Measurements from ENCODE around the gene CRTC2. TPM values are rescaled to one million over a fixed set of nuclear protein-coding genes. Genes with fewer than 3 reads are reported as not detected.

CRTC2 gene
- total RNA-seq, 1 experiment from 2014 or later, result 11.2 TPM

Other genes with a start within 250 kb of the CRTC2 start
- 18.4 and 20.4 TPM in 2 replicates for gene INTS3, start 230.6 kb downstream of the CRTC2 start, total RNA-seq (2014; rRNA removed; shearing (Covaris generic))
- 7.4 and 7.5 TPM in 2 replicates for gene SLC27A3, start 183.2 kb downstream of the CRTC2 start, total RNA-seq (2014; rRNA removed; shearing (Covaris generic))
- 5.1 and 7.3 TPM in 2 replicates for gene GATAD2B, start 35.6 kb downstream of the CRTC2 start, total RNA-seq (2014; rRNA removed; shearing (Covaris generic))
- gene DENND4B, start 11.9 kb downstream of the CRTC2 start, total RNA-seq (2014; rRNA removed; shearing (Covaris generic)), result 5.9 and 8.0 TPM in 2 replicates
- gene SLC39A1, start 4.9 kb upstream of the CRTC2 start, total RNA-seq (2014; rRNA removed; shearing (Covaris generic)), result 70.4 and 95.4 TPM in 2 replicates
- 7.0 and 10.4 TPM in 2 replicates for gene CREB3L4, start 9.3 kb upstream of the CRTC2 start, total RNA-seq (2014; rRNA removed; shearing (Covaris generic))
- gene JTB, start 19.1 kb upstream of the CRTC2 start, total RNA-seq (2014; rRNA removed; shearing (Covaris generic)), result 155 and 201 TPM in 2 replicates
- 41.3 and 44.3 TPM in 2 replicates for gene RAB13, start 27.7 kb upstream of the CRTC2 start, total RNA-seq (2014; rRNA removed; shearing (Covaris generic))
- 2,227 and 2,841 TPM in 2 replicates for gene RPS27, start 32.1 kb upstream of the CRTC2 start, total RNA-seq (2014; rRNA removed; shearing (Covaris generic))
- gene NUP210L, start 196.5 kb upstream of the CRTC2 start, total RNA-seq (2014; rRNA removed; shearing (Covaris generic)), result not detected in 2 replicates
- gene TPM3, start 233.5 kb upstream of the CRTC2 start, total RNA-seq (2014; rRNA removed; shearing (Covaris generic)), result 499 and 606 TPM in 2 replicates
- not detected in 2 replicates for gene CFAP141, start 247.7 kb upstream of the CRTC2 start, total RNA-seq (2014; rRNA removed; shearing (Covaris generic))

Data from RPMI7951 (cell line).